ENCODE results near the gene DCDC2C.

Gene DCDC2C

GRCh38 chr2:3703236-3703756 lies at the start of gene DCDC2C:
DCDC2C (plus strand) TSS chr2:3703575; CDS start chr2:3703752, 177 bp downstream.
- no peak for DNase-seq

GRCh38 chr2:3654011-3654410 lies 49.4 kb upstream of the DCDC2C start:
- no peak for DNase-seq

GRCh38 chr2:3654531-3655225 lies 48.7 kb upstream of the DCDC2C start:
- peak in 1 of 51 donors; percentile 13 for DNase-seq

GRCh38 chr2:3655871-3656761 lies 47.3 kb upstream of the DCDC2C start:
- no peak for DNase-seq

GRCh38 chr2:3656762-3657721 lies 46.3 kb upstream of the DCDC2C start:
- DNase-seq = peak in 31 of 51 donors; percentile 4 to 65 (median 30)

GRCh38 chr2:3657881-3658280 lies 45.5 kb upstream of the DCDC2C start, which contains the start of gene ALLC:
ALLC (plus strand) TSS chr2:3658200; CDS start chr2:3671158, 12,958 bp downstream.
- DNase-seq = no peak

- peak in 6 of 51 donors; percentile 6 to 26 (median 10) for DNase-seq
Observed at GRCh38 chr2:3659447-3660432, 43.6 kb upstream of the DCDC2C start.

- peak in 1 of 51 donors; percentile 13 for DNase-seq
Observed at GRCh38 chr2:3660640-3661039, 42.7 kb upstream of the DCDC2C start.

GRCh38 chr2:3661149-3661660 lies 42.2 kb upstream of the DCDC2C start:
- no peak for DNase-seq

GRCh38 chr2:3662239-3662638 lies 41.1 kb upstream of the DCDC2C start:
- no peak for DNase-seq

- no peak for DNase-seq
Observed at GRCh38 chr2:3664118-3664517, 39.3 kb upstream of the DCDC2C start.

- no peak for DNase-seq
Observed at GRCh38 chr2:3664925-3665324, 38.5 kb upstream of the DCDC2C start.

GRCh38 chr2:3665886-3666612 lies 37.3 kb upstream of the DCDC2C start:
- DNase-seq = no peak

- DNase-seq = no peak
Observed at GRCh38 chr2:3666613-3666975, 36.8 kb upstream of the DCDC2C start.

GRCh38 chr2:3667151-3667631 lies 36.2 kb upstream of the DCDC2C start:
- no peak for DNase-seq

GRCh38 chr2:3669656-3670055 lies 33.7 kb upstream of the DCDC2C start:
- DNase-seq = no peak

- no peak for DNase-seq
Observed at GRCh38 chr2:3670376-3670775, 33.0 kb upstream of the DCDC2C start.

GRCh38 chr2:3670941-3671340 lies 32.4 kb upstream of the DCDC2C start:
- DNase-seq = no peak

Data from hypothalamus (tissue), 51 donors.